Stomach (tissue), 9 donors: ENCODE results near the gene NCKAP5. TPM values are rescaled to one million over a fixed set of nuclear protein-coding genes. Genes with fewer than 3 reads are reported as not detected.

Experiments
- DNase-seq, 2 donors: peaks; one replicate each; pipeline versions ENCODE4 v3.0.0 to v3.0.0-alpha.2; 2013 to 2019
- H3K27ac ChIP-seq, 5 donors: fragments of 200-600 bp in 4 of 5; sonication (generic) in 4 of 5; one replicate each; pipeline ENCODE4 v1.5.1; 2013 to 2019; ENCODE audit warnings: mild to moderate bottlenecking in 1 of 5, moderate library complexity in 1 of 5
- H3K27me3 ChIP-seq, 3 donors: fragments of 200-600 bp; sonication (generic); one replicate each; pipeline ENCODE4 v1.5.1; 2017 to 2019; ENCODE audit warnings: mixed run types in 1 of 3
- H3K36me3 ChIP-seq, 4 donors: fragments of 200-600 bp; sonication (generic); 1 replicate in 3 of 4; 2 replicates in 1 of 4; pipeline ENCODE4 v1.5.1; 2016 to 2019
- H3K4me1 ChIP-seq, 4 donors: fragments of 200-600 bp; sonication (generic); one replicate each; pipeline ENCODE4 v1.5.1; 2016 to 2019
- H3K4me3 ChIP-seq, 4 donors: fragments of 200-600 bp; sonication (generic) in 3 of 4; one replicate each; pipeline ENCODE4 v1.5.1; 2016 to 2019; ENCODE audit warnings: mild to moderate bottlenecking in 1 of 4
- H3K9me3 ChIP-seq, 4 donors: fragments of 200-600 bp; sonication (generic); one replicate each; pipeline ENCODE4 v1.5.1; 2016 to 2019
- CTCF ChIP-seq, 7 experiments: fragments of 450-650 bp in 4 of 7; fragments of 200-600 bp in 3 of 7; sonication (generic) in 3 of 7; IDR thresholded peaks; one replicate each; pipeline ENCODE4 v1.5.1; 2016 to 2019; ENCODE audit warnings: antibody characterized with exemption in 7 of 7, control low read depth in 2 of 7, mild to moderate bottlenecking in 1 of 7
- EP300 ChIP-seq: sonication (generic); formaldehyde crosslinking; IDR thresholded peaks from one replicate; pipeline ENCODE4 v1.6.1; 2017; ENCODE audit warnings: antibody characterized with exemption
- POLR2A ChIP-seq, 4 donors: fragments of 450-650 bp; IDR thresholded peaks; one replicate each; pipeline ENCODE4 v1.6.1; 2016; ENCODE audit warnings: antibody characterized with exemption in 4 of 4, control low read depth in 2 of 4, mild to moderate bottlenecking in 1 of 4, moderate library complexity in 1 of 4
- POLR2AphosphoS5 ChIP-seq, 3 donors: sonication (generic); formaldehyde crosslinking; IDR thresholded peaks; one replicate each; pipeline ENCODE4 v1.6.1; 2016; ENCODE audit warnings: antibody characterized with exemption in 3 of 3
- WGBS, 5 donors: extraction: QIAGEN DNeasy Blood & Tissue Kit in 3 of 5; methylation state at CpG; one replicate each; pipeline versions ENCODE4 v1.1.5 to v1.1.7; 2013 to 2018; 5-methylcytosine and 5-hydroxymethylcytosine counted together
- intact Hi-C: fragments of 100-400 bp; cut with DNase I; formaldehyde crosslinking; loops from one replicate; pipeline ENCODE4 v1.15.1; 2023; ENCODE audit warnings: low total_unique reads
- polyA plus RNA-seq, 3 donors: library from polyadenylated mRNA; stranded (reverse); fragments of 200-250 nt; gene quantifications; one replicate each; pipeline ENCODE4 v1.2.3, GENCODE V29; 2013
- total RNA-seq, 5 donors: library from RNA; depleted of rRNA; stranded (reverse); fragments of >200 nt; gene quantifications; one replicate each; pipeline versions ENCODE4 v1.1.0 to v1.2.3, GENCODE V29; 2014 to 2016
- donor health status: healthy with polysubstance abuse.
- donor health status: Bipolar disorder and iron deficiency.
- donor health status: healthy.

The NCKAP5 gene
- total and polyA plus RNA-seq, 8 donors = 0.58 to 8.0 (median 1.6) TPM; not detected in 1

GRCh38 chr2:133418021-133418420, 150.2 kb downstream of the NCKAP5 start:
- intact Hi-C loops = no loop called here
- peaks cover 0 to 22% (median 12%) of the 10 kb centered on the region in 4 donors for H3K4me1 ChIP-seq
- TF ChIP-seq POLR2A (IDR thresholded peaks at IDR 0.05) (no peak), EP300 (no peak), CTCF (IDR thresholded peaks at IDR 0.05) (no peak)
- H3K4me3 ChIP-seq = no peak overlapping the region
- DNase-seq = no peak
- no peaks in the 10 kb centered on the region for H3K36me3 ChIP-seq
- H3K27me3 ChIP-seq = no peaks in the 10 kb centered on the region
- WGBS, 5 donors = 63 to 78% (median 73%) methylated on average over 2 of the region's 2 CpGs
- no peaks in the 10 kb centered on the region for H3K9me3 ChIP-seq
- no peak overlapping the region for H3K27ac ChIP-seq

DNA sequence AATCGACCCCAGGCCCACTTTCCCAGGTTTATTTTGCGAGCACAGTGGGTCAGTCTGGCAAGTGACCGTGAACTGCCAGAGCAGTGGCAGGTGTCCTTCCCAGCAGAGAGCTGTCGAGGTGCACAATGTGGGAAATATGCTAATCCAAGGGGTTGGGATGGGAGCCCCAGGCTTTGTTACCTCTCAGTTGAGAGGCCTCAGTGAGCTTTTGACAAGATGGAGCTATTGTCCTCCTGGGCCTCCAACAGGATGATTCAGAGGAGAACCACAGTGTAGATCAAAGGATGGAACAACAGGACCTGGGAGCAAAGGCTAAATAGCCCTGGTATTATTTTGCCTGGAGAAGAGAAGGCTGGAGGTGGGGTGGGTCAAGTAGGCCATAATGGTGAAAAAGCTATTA, 150.8 kb downstream of the NCKAP5 start:
- no peaks in the 10 kb centered on the region for H3K27me3 ChIP-seq
- no peaks in the 10 kb centered on the region for H3K36me3 ChIP-seq
- WGBS, 5 donors = 80 to 85% (median 80%) methylated on average over 4 of the region's 4 CpGs
- no peak overlapping the region for H3K27ac ChIP-seq
- no peak overlapping the region for H3K4me3 ChIP-seq
- H3K4me1 ChIP-seq = peaks cover 0 to 16% (median 11%) of the 10 kb centered on the region in 4 donors
- TF ChIP-seq EP300 = no peak
- no peak for TF ChIP-seq POLR2A (IDR thresholded peaks at IDR 0.05)
- no peak for TF ChIP-seq POLR2AphosphoS5 (IDR thresholded peaks at IDR 0.05)
- intact Hi-C loops = no loop called here
- H3K9me3 ChIP-seq = no peaks in the 10 kb centered on the region
- DNase-seq = no peak

GRCh38 chr2:133416736-133417135, 151.5 kb downstream of the NCKAP5 start:
- intact Hi-C loops = no loop called here
- H3K9me3 ChIP-seq = no peaks in the 10 kb centered on the region
- TF ChIP-seq CTCF (IDR thresholded peaks at IDR 0.05) (no peak), POLR2AphosphoS5 (IDR thresholded peaks at IDR 0.05) (no peak), POLR2A (IDR thresholded peaks at IDR 0.05) (no peak), EP300 (no peak)
- no peak overlapping the region for H3K27ac ChIP-seq
- no peaks in the 10 kb centered on the region for H3K36me3 ChIP-seq
- WGBS, 5 donors = 67 to 82% (median 71%) methylated on average over 4 of the region's 4 CpGs
- H3K4me1 ChIP-seq = peaks cover 0 to 9% (median 6%) of the 10 kb centered on the region in 4 donors
- H3K4me3 ChIP-seq = no peak overlapping the region
- H3K27me3 ChIP-seq = no peaks in the 10 kb centered on the region
- peak in 1 of 2 donors; percentile 35 for DNase-seq

DNA sequence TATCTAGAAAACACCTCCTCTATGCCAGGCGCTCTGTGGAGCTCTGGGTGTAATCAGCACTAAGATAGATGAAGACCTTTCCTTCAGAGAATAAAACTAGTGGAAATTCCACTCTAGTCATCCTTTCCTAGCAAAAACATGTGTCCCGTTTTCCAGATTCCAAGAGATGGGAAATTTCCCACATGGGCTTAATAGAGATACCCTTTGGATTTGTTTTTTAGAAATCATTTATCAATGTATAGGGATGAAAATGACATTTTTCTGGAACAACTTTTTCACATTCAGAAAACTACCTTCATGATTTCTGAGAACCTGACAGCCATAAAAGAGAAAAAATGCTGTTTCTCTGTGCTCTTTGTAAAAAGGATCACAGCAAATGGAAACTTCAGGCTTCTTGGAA, 152.1 kb downstream of the NCKAP5 start:
- no peaks in the 10 kb centered on the region for H3K27me3 ChIP-seq
- intact Hi-C loops = no loop called here
- DNase-seq = no peak
- no peaks in the 10 kb centered on the region for H3K9me3 ChIP-seq
- no peak overlapping the region for H3K27ac ChIP-seq
- no peaks in the 10 kb centered on the region for H3K36me3 ChIP-seq
- TF ChIP-seq POLR2AphosphoS5 (IDR thresholded peaks at IDR 0.05) (no peak), CTCF (IDR thresholded peaks at IDR 0.05) (no peak)
- 61 to 71% (median 69%) methylated on average over 2 of the region's 2 CpGs for WGBS, 5 donors
- H3K4me3 ChIP-seq = no peak overlapping the region
- H3K4me1 ChIP-seq = peaks cover 0 to 3% (median under 1%) of the 10 kb centered on the region in 4 donors

GRCh38 chr2:133415210-133415876, 152.9 kb downstream of the NCKAP5 start:
- no peak overlapping the region for H3K27ac ChIP-seq
- 70 to 85% (median 84%) methylated on average over 3 of the region's 3 CpGs for WGBS, 5 donors

More at GRCh38 chr2:133415210-133415876, 152.9 kb downstream of the NCKAP5 start:
- Histone ChIP-seq H3K36me3 (no peaks in the 10 kb centered on the region), H3K4me1 (no peaks in the 10 kb centered on the region), H3K9me3 (no peaks in the 10 kb centered on the region), H3K27me3 (no peaks in the 10 kb centered on the region), H3K4me3 (no peak overlapping the region)
- intact Hi-C loops = no loop called here
- no peak for TF ChIP-seq EP300
- TF ChIP-seq POLR2AphosphoS5 (IDR thresholded peaks at IDR 0.05) = no peak
- TF ChIP-seq POLR2A (IDR thresholded peaks at IDR 0.05) = no peak
- TF ChIP-seq CTCF (IDR thresholded peaks at IDR 0.05) = no peak
- DNase-seq = no peak
